DND-41 (cell line): Measurements from ENCODE around the gene INA.

Experiments
- ATAC-seq: fragments of 200-7000 bp; cut with Tn5 transposase; 3 replicates; pipeline ENCODE4 v1.9.1; 2021; ENCODE audit warnings: low read depth; ENCODE audit not compliant: insufficient read depth
- DNase-seq: peaks from one replicate; pipeline ENCODE4 v3.0.0-alpha.2; 2020
- H2AFZ ChIP-seq: 2 replicates; pipeline ENCODE4 v1.6.0; 2012; ENCODE audit warnings: low read depth, low read length
- H3K27ac ChIP-seq: 2 replicates; pipeline ENCODE4 v1.5.1; 2012; ENCODE audit warnings: low read length, inconsistent platforms
- H3K27me3 ChIP-seq: fragments of 200-600 bp; sonication (generic); 2 replicates; pipeline ENCODE4 v1.6.0; 2012; ENCODE audit warnings: low read length, mild to moderate bottlenecking, inconsistent platforms; ENCODE audit not compliant: insufficient read depth, poor library complexity
- H3K36me3 ChIP-seq: 2 replicates; pipeline ENCODE4 v1.5.1; 2012; ENCODE audit warnings: low read length, inconsistent platforms; ENCODE audit not compliant: insufficient read depth
- H3K4me1 ChIP-seq: 2 replicates; pipeline ENCODE4 v1.5.1; 2012; ENCODE audit warnings: mild to moderate bottlenecking, low read length; ENCODE audit not compliant: insufficient read depth
- H3K4me2 ChIP-seq: 2 replicates; pipeline ENCODE4 v1.6.0; 2012; ENCODE audit warnings: mild to moderate bottlenecking, moderate library complexity, low read length, inconsistent platforms; ENCODE audit not compliant: insufficient read depth
- H3K4me3 ChIP-seq, 2 experiments: fragments of 200-600 bp in 1 of 2; shearing (Covaris generic) in 1 of 2; 2 replicates each; pipeline ENCODE4 v1.5.1; 2012 to 2016; ENCODE audit warnings: inconsistent platforms in 2 of 2, low read length in 2 of 2, mild to moderate bottlenecking in 2 of 2, low read depth in 1 of 2, moderate library complexity in 1 of 2
- H3K79me2 ChIP-seq: 2 replicates; pipeline ENCODE4 v1.6.0; 2012; ENCODE audit warnings: low read length, inconsistent platforms; ENCODE audit not compliant: insufficient read depth
- H3K9ac ChIP-seq: 2 replicates; pipeline ENCODE4 v1.6.0; 2012; ENCODE audit warnings: low read depth, mild to moderate bottlenecking, inconsistent platforms, low read length, moderate library complexity
- H3K9me3 ChIP-seq: 2 replicates; pipeline ENCODE4 v1.5.1; 2012; ENCODE audit warnings: low read length, moderate library complexity, mild to moderate bottlenecking, inconsistent platforms; ENCODE audit not compliant: insufficient read depth, severe bottlenecking
- H4K20me1 ChIP-seq: 2 replicates; pipeline ENCODE4 v1.6.0; 2012; ENCODE audit warnings: low read length; ENCODE audit not compliant: insufficient read depth
- CTCF ChIP-seq: IDR thresholded peaks from 2 replicates; pipeline ENCODE4 v1.5.1; 2012; ENCODE audit warnings: borderline replicate concordance, low read length, moderate library complexity, mild to moderate bottlenecking; ENCODE audit not compliant: poor library complexity, severe bottlenecking; ENCODE audit errors: extremely low read depth
- EZH2 ChIP-seq: IDR thresholded peaks from 3 replicates; pipeline ENCODE4 v1.6.1; 2012; ENCODE audit warnings: borderline replicate concordance, low read depth, mild to moderate bottlenecking, moderate library complexity, low read length, inconsistent platforms; ENCODE audit not compliant: severe bottlenecking

INA gene

GRCh38 chr10:103307594-103307993 lies 30.7 kb downstream of the INA start:
- H3K36me3 ChIP-seq, result peaks cover 76% of the 10 kb centered on the region
- H3K27me3 ChIP-seq, result no peaks in the 10 kb centered on the region
- no peak overlapping the region for H3K27ac ChIP-seq
- no peak overlapping the region for H3K9ac ChIP-seq
- H3K79me2 ChIP-seq, result no peaks in the 10 kb centered on the region
- no peak overlapping the region for H3K4me2 ChIP-seq
- DNase-seq (no peak), ATAC-seq (no peak)
- H2AFZ ChIP-seq, result no peak overlapping the region
- no peak for TF ChIP-seq EZH2
- TF ChIP-seq CTCF, result no peak
- no peaks in the 10 kb centered on the region for H3K9me3 ChIP-seq
- H3K4me3 ChIP-seq, result no peak overlapping the region
- 0 out of 2 replicates have a peak, but pooled peaks cover 3% of the 10 kb centered on the region for H4K20me1 ChIP-seq
- H3K4me1 ChIP-seq, result no peaks in the 10 kb centered on the region

- H3K36me3 ChIP-seq, result peaks cover 84% of the 10 kb centered on the region
- ATAC-seq, result no peak
- TF ChIP-seq EZH2 (no peak), CTCF (no peak)
These were observed 33.3 kb downstream of the INA start for GRCh38 chr10:103310197-103310596.

GRCh38 chr10:103316087-103316486 lies 39.1 kb downstream of the INA start:
- Histone ChIP-seq H3K9me3 (no peaks in the 10 kb centered on the region), H3K4me2 (no peak overlapping the region), H3K4me3 (no peak overlapping the region), H3K4me1 (no peaks in the 10 kb centered on the region), H2AFZ (no peak overlapping the region), H3K79me2 (no peaks in the 10 kb centered on the region), H3K36me3 (peaks cover 70% of the 10 kb centered on the region), H3K9ac (no peak overlapping the region), H3K27ac (no peak overlapping the region), H4K20me1 (no peaks in the 10 kb centered on the region), H3K27me3 (no peaks in the 10 kb centered on the region)
- ATAC-seq (no peak), DNase-seq (no peak)
- TF ChIP-seq EZH2, result no peak
- TF ChIP-seq CTCF, result no peak

More at GRCh38 chr10:103310197-103310596, 33.3 kb downstream of the INA start:
- 0 out of 2 replicates have a peak, but pooled peaks cover 3% of the 10 kb centered on the region for H4K20me1 ChIP-seq
- no peaks in the 10 kb centered on the region for H3K79me2 ChIP-seq
- H3K4me1 ChIP-seq, result no peaks in the 10 kb centered on the region
- no peak overlapping the region for H3K4me3 ChIP-seq
- H3K4me2 ChIP-seq, result no peak overlapping the region
- H3K9me3 ChIP-seq, result no peaks in the 10 kb centered on the region
- H3K27ac ChIP-seq, result no peak overlapping the region
- H2AFZ ChIP-seq, result no peak overlapping the region
- H3K9ac ChIP-seq, result no peak overlapping the region
- no peak for DNase-seq
- no peaks in the 10 kb centered on the region for H3K27me3 ChIP-seq

- Histone ChIP-seq H3K27me3 (no peaks in the 10 kb centered on the region), H3K4me1 (no peaks in the 10 kb centered on the region), H4K20me1 (no peaks in the 10 kb centered on the region; the same call in 1 of the 2 replicates), H3K27ac (no peak overlapping the region), H3K4me3 (no peak overlapping the region), H3K4me2 (no peak overlapping the region), H3K36me3 (peaks cover 71% of the 10 kb centered on the region), H3K9ac (no peak overlapping the region), H3K9me3 (no peaks in the 10 kb centered on the region), H2AFZ (no peak overlapping the region), H3K79me2 (no peaks in the 10 kb centered on the region)
- no peak for TF ChIP-seq CTCF
- TF ChIP-seq EZH2, result no peak
- DNase-seq (no peak), ATAC-seq (no peak)
These were observed 51.0 kb downstream of the INA start for GRCh38 chr10:103327906-103328305.
